HG02981 (cell line): ENCODE measurements around the gene CPHXL.

Experiments used
- ATAC-seq: cut with Tn5 transposase; IDR thresholded peaks from one replicate; pipeline ENCODE4 v1.9.1; 2021; ENCODE audit warnings: mild to moderate bottlenecking, moderate library complexity; ENCODE audit not compliant: unreplicated experiment

CPHXL gene

DNA sequence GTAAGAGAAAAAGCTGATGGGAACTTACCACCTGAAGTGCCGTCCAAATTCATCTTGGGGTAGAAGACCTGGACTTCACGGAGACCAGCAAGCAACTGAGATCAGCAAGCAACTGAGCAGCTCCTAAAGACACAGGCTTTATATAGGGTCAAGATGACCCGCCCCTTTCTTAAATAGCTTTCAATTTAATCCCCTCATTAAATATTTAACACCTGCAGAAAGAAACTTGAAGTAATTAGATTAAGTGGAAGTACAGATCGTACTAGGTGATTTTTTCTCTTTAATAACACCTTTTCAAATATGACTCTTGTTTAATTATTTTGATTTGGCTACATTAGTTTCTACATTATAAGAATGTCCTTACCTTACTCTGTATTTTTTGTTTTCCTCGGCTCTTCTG lies at the start of gene CPHXL:
CPHXL (minus strand) TSS at position 101 of the 400 bp plus-strand sequence; CDS start at position 53, 48 bp downstream.
- no peak for ATAC-seq

DNA sequence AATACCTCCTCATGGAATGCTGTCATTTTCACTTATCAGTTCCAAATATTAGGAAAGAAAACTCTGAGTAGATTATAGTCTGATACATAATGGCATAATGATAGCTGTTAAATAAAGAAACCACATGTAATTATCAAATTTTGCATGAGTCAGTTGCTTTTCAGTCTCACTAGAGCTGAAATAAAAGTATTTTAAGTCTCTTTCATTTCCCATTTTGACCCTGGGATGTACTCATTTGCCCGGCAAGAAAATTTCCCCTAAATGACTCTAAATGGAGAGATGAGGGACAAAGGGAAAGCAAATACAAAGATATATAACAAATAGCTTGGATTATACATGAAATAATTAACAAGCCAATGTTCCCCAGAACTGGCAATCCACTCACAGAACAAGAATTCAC lies 47.9 kb upstream of the CPHXL start:
- no peak for ATAC-seq

DNA sequence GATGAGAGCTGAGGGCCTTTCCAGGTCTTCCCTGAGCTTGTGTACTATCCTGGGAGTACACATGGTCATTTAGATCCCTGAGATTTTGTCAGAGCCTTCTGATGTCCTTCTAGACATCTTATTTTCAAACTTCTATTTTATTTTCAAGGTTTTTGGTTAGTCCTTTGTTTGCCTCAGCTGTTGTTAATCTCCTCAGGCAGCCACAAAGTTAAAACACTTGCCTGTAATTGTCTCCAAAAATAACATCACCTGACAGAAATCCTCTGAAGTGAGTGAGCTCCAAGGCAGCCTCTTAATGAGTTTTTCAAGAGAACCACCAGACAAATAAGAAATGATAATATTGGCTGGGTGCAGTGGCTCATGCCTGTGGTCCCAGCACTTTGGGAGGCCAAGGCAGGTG lies 43.8 kb upstream of the CPHXL start:
- no peak for ATAC-seq

DNA sequence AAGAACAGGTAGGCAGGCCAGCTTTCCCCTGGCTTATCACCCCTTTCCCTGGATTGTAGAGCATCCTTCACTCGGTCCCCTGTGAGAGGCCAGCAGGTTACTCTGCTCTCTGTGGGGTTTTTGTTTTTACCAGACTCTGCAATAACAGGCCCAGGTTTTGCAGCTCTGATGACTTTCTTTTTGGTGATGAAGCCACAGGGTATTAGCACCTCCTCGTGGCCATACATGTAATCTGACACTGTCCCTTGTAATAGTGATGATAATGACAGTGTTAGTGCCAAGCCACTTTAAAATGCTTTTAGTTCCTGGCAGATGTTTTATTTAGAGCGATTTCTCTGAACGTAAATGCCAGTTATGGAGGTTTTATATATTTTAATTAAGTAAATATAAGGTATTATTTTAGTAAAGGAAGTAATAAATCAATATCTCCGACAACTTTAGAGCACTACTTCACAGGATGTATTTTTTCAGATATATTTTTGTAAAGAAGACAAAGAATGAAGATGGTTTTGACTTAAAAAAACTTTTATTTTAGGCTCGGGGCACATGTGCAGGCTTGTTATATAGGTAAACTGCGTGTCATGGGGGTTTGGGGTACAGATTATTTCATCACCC lies 38.0 kb upstream of the CPHXL start:
- peak; percentile 80 for ATAC-seq

DNA sequence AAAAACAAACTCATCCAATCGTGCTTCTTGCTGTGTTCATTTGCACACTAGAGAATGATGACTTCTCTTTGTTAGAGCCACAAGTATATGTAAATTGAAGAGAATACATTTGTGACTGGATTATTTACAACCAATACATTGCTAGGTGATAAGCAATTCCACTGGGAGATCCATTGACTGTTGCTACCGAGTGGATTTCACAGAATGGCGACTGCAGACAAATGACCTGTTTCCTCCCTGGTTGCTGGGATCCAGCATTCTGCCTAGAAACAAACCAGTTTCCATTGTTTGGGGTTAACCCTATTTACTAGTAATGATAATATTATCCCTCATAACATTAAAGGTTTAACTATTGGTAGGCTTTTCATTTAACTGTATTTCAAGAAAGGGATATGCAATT lies 36.9 kb upstream of the CPHXL start:
- no peak for ATAC-seq

DNA sequence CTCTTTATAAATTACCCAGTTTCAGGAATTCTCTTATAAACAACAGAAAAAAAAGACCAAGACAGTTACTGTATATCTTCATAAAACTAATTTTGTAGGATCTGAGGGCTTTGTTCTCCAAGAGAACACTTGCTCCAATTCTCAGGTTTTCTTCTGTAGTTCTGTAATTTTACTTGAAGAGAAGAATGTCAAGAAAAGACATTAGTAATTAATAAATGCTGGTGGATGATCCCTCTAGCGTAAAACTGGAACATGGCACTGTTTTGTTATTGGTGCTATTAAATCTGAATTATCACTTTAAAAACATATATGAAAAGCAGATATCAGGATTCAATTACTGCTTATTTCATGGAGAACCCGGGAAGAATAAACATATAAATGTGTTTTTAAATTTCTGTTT lies 36.5 kb upstream of the CPHXL start:
- ATAC-seq = no peak

DNA sequence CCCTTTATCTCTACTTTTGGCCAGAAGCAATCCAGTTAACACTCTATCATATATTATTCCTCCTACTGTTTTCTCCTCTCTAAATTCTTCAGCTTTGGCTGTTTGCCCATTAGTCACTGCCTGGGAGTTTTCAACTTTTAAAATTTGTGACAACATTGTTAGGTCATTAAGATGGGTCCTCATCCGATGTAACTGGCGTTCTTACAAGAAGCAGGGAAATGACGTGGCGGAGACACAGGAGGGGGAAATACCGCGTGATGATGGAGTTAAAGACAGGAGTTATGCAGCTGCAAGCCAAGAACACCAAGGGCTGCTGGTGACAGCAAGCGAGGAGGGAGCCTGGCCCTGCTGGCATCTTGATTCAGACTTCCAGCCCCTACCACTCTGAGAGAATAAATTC lies 34.8 kb upstream of the CPHXL start:
- peak; percentile 23 for ATAC-seq

DNA sequence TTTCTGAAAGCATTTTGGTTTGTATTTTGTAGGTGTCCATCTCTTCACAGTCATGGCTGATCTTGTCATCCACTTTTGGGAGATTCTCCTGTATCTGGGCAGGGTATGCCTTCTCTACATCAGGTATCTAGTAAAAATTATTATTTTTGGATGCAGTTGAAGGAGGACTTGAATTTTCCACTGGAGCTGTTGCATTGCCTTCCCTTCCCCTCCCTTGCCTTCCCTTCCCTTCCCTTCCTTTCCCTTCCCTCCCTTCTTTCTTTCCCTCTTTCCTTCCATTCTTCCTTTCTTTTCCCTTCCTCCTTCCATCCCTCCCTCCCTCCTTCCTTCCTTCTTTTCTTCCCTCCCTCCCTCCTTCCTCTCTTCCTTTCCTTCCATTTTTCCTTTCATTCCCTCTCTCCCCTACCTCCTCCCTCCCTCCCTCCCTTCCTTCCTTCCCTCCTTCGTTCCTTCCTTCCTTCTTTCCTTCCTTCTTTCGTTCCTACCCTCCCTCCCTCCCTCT lies 33.8 kb upstream of the CPHXL start:
- no peak for ATAC-seq

DNA sequence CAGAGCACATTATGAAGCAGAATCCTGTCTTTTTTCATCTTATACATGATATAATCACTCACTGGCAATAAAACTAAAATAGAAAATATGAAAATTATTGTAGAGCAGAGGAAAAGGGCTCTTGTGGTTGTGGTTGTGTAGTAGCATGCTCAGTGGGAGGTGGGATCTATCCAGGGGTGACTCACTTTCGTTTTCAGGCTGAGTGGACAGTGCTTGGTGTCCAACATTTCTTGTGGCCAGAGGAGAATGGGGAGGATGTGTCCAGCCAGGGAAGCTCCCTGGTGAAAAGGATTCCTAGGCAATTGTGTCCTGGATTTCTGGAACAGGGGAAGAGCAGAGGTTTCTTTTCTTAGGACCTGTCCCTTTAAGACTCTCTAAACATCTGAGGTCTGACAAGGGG lies 31.9 kb upstream of the CPHXL start:
- no peak for ATAC-seq

DNA sequence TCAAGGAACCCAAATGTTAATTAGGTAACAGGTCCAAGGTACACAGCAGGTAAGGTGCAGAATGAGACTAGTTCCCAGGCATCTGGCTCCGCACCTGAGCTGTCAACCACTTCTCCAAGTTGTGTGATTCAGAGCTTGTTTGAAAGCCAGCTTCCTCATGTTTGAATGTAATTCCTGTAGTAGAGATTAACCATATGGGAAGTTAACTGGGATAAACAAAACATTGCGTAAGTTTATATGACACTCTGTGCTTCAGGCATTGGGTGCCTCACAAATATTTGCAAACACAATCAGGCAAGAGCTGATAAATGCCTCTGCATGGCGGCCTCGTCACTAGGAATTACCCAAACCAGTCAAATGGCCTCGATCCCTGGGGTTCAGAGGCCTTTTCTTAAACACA lies 27.9 kb upstream of the CPHXL start:
- no peak for ATAC-seq

DNA sequence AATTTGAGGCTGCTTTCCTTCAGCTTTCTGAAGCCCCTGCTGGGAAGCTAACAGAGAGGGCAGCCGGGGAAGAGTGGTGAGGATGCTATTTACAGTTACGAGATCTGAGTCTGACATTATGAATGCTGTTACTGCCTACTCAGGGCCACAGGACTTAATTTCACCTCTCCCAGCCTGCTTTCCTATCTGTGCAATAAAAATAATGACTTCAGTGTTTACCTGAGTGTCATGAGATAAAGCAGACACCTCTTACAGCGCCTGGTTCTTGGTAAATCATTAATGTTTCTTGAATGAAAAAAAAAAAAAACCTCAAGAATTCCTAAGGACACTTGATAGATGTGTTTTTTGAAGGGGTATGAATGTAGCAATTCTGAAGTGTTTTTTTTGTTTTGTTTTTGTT lies 24.2 kb upstream of the CPHXL start:
- no peak for ATAC-seq

DNA sequence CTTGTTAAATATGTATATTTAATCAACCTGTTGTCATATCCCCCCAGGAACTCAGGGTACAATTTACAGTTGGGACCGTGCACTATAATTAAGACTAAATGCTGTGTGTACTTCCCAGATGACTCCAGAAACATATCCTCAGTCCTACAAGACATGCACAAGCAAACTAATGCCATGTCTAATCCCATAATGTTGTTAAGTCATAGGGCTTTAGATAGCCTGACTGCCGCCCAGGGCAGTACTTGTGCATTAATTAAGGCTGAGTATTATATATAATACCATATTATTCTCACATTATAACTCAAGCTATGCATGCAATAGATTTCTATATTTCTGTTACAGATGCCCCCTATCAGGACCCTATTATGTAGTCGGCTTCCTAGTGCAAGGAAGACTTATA lies 20.1 kb upstream of the CPHXL start:
- no peak for ATAC-seq

DNA sequence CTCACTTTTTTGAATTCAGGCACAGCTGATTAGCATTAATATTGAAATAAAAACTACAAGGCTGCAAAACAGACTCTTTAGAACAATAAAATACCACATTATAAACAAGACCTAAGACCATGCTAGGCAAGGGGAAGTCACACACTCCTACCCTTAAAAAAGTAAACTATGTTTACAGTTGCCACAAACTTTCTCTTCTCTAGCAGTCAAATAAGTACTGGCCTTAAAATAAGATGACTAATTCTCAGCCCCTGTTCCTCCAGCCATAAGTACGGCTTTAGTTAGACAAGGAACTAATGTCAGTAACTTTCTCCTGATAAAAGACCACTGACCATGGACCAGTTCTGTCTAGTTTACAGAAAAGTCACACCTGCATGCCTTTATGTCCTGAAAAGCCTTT lies 19.5 kb upstream of the CPHXL start:
- no peak for ATAC-seq

DNA sequence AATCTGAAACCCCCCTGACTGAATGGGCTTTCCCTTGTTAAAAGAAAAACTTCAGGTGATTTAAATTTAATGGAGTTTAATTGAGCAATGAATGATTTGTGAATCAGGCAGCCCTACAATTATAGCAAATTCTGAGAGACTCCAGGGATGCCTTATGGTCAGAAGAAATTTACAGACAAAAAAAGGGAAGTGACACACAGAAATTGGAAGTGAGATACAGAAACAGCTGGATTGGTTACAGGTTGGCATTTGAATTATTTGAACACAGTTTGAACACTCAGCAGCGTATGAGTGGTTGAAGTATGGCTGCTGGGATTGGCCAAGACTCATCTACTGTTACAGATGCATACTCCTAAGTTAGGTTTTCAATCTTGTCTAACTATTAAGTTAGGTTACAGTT lies 19.0 kb upstream of the CPHXL start:
- ATAC-seq = no peak

DNA sequence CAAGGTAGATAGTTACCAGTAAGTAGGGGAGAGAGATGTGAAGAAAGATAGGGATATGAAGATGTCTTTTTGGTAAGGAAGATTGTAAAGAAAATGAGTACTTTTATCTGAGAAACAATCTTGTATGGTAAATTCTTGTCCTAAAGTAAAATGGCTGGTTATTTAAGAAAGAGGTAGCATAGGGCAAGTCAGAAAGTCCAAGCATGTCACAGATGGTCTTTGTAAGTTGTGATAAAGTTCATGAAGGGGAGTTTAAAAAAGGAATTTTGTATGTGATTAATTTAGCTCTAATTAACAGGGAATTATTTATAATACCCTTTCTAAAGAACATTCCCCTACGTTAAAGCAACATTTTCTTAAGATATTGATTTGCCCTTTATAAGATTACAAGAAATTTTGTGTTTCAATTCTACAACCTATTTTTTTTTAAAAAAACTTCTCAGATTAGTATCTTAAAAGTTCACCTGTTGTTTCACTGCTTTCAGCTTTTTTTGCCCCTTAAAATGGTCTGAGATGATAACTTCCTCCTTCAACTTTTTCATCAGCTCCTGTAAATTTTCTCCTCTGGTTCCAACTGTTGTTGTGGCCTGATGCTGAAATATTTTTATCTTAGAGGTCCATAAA lies 16.2 kb upstream of the CPHXL start:
- no peak for ATAC-seq

DNA sequence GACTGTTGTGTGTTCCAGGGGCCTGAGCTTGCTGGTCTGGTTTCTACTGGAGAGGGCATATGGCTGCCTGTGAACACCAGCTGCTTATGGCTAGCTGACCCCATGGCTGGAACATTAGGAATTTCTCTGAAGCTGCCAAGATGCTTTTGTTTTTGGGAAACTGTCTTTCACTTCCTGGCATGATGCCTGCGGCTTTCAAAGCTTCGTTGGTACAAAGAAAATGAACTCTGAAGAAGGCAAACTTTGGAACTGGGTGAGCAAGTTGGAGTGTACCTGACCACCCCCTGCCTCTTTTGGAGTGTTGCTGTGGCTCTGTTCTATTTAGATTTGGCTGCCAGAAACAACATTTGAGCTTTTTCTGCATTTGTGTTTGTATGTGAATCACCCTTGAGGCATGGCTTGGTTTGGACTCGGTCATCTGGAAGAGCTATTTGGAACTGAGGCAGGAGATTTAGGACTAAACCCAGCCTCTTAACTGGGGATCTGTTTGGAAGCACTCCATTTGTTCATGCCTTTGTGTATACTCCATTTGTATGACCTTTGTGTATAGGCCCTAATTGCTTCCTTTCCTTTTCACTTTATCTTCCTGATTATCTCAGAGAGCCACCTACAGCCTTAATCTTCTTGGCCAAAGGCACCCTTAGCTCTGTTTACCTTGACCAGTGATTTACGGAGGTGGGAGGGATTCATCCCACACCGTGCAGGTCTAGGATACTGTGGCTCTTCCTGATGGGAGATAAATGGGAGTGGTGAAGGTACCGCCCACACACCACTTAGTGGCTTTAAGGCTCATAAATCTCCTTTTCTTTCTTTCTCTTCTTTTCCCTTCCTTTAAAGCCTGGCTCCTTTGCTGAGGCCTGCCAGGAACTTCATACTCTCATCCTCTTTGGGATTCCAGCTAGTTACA lies 7.3 kb upstream of the CPHXL start:
- no peak for ATAC-seq

DNA sequence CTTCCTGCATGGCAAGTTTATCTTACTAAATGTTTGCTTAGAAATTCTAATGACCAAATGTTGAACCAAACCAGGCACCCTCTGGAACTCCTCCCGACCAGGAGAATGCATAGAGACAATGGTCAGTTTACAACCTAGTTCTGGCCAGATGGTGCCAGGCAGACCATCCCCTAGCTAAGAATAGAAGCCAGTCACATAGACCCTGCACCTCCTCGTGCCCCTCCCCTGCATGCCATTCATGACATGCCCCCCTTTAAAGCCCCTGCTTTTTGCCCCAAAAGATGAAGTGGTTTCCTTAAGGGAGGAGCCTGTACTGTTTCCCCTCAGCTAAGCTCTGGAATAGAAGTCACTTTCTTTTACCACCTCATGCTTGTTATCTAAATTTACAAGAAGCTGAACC lies 6.6 kb upstream of the CPHXL start:
- ATAC-seq = no peak

DNA sequence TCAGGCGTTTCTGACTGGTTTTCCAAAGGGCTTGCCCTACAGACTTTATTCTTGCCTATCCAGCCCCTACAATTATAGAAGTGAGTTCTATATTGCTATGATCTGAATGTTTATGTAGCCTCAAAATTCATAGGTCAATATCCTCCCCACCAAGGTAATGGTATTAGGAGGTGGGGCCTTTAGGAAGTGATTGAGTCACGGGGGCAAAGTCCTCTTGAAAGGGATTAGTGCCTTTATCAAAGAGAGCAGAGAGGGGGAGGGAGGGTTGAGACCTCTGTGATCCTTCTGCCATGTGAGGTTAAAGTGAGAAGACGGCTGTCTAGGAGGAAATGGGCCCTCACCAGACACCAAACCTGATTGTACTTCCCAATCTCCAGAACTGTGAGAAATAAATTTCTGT lies 931 bp upstream of the CPHXL start:
- no peak for ATAC-seq

DNA sequence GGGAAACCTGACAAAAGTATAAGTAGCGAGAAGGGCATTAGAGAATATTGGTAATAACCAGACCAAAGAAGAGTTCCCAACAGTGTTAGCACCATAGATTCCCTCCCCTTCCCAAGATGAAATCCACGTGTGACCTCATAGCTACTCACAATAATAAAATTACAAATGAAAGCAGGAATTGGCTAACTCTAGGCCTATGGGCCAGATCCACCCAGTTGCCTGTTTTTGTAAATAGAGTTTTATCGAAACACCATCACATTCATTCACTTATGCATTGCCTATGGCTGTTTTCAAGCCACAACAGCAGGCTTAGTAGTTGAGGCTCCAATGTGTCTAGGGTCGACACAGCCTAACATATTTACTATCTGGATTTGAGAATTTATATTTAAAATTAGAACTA lies 7.8 kb downstream of the CPHXL start:
- ATAC-seq = no peak

DNA sequence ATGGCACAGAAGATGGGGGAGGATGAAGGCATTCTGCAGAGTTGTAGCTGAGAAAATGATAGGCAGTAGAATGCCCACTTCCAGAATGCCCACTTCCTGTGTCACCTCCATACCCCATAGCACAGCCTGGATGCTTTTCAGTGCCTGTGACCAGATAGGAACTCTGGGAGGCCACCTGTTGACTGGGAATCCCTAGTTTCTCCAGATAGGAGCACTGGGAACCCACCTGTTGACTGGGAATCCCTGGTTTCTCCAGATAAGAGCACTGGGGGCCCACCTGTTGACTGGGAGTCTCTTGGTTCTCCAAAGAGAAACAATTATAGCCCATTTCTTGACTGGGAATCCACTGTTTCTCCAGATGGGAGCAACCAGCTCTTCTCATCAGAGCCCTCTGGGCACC lies 11.6 kb downstream of the CPHXL start:
- no peak for ATAC-seq

DNA sequence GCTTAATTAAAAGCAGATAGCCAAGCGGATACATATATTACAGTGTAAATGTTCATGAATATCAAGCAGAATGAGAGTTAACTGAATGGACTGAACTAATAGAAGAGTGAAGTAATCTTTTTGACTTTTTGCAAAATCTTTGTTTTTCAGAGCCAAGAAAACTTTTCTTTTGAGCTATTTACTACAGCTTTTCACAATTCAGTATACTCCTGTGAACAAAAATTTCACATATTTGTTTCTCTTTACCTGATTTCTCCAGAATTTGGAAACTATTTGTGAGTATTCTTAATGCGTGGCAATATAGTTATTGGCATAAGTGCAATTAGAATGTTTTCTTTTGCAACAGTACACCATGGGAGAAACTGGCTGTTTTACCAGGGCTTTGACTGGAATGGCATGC lies 15.9 kb downstream of the CPHXL start:
- no peak for ATAC-seq

DNA sequence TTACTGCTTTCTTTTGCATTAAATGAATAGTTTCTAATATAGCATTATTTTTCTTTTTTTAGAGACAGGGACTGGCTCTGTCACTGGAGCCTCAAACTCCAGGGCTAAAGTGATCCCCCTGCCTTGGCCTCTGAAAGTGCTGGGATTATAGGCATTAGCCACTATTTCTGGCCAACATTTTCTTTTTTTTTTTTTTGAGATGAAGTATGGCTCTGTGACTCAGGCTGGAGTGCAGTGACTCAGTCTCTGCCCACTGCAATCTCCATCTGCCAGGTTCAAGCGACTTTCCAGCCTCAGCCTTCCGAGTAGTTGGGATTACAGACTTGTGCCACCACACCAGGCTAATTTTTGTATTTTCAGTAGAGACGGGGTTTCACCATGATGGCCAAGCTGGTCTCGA lies 23.0 kb downstream of the CPHXL start:
- no peak for ATAC-seq
